Measurements from ENCODE around the gene FHIT.
"Not testable (repeated sequence)": the region's sequence is repeated elsewhere in the genome, so short reads cannot be mapped to it uniquely, and the experiment has no call there.

The FHIT gene

DNA sequence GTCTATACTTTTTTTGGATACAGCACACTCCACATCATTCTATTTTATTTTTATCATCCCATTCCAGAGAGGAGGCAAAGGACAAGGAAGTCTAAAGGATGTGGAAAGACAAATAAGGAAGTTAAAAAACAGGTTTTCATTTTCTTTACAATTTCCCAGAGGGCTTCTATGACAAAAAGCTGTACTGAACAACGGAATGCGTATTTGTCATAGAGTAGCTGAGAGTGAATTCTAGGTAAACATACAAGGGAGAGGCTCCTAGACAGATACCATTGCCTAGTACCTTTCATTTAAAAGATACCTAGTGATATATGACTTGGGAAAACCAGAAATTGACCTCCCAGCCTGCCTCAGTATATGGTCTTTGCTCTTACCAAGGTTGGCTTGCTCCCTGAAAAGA, 341.7 kb downstream of the FHIT start:
- no peak for DNase-seq

DNA sequence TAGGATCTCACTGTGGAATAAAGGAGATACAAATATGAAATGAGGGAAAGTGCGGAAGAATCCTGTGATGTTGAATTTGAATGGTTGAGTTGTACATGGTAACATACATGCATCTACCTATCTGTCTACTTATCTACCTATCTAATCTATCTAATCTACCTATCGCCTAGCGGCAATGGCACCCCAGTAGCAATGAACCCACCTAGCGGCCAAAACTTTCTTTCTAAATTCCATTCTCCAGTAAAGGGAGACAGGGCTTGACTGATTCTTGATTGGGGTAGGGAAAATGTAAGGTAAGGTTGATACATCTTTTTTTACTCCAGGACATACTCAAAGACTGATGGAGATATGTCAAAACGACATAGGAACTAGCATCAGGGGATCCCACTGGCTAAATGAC, 345.0 kb downstream of the FHIT start:
- DNase-seq = no peak

DNA sequence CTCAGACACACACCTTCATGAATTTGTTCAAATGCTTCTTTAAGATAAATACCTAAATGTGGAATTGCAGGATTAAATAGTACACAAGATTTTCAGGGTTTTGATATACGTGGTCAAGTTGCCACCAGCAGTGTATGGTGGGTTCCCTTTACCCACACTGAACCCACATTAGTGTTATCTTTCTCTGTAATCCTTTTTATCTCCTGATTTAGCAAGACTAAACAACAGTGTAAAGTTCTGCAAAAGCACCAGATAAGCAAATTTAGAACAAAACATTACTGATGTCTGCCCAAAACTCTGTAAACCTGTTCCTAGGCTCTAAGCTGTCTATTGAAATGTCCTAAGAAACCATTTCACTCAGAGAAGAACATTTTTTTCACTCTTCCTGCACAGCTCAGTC, 352.9 kb downstream of the FHIT start:
- DNase-seq = no peak

DNA sequence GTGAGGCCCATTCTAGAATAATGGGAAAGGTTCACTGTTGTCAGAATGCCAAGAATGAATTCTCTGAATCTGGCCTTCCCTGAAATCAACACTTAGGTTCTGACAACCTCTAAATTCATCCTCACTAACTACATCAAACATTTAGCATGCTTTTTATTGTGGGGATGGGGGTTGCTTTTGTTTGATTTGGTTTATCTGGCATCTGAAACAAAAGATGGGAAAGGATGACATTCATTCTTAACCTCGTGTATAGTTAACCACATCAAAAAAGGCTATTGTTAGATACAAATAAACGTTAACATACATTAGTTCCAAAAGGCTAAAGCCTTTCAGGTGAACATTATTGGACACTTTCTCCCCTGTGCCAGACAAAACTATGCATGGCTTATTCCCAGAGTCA, 357.3 kb downstream of the FHIT start:
- DNase-seq = no peak

DNA sequence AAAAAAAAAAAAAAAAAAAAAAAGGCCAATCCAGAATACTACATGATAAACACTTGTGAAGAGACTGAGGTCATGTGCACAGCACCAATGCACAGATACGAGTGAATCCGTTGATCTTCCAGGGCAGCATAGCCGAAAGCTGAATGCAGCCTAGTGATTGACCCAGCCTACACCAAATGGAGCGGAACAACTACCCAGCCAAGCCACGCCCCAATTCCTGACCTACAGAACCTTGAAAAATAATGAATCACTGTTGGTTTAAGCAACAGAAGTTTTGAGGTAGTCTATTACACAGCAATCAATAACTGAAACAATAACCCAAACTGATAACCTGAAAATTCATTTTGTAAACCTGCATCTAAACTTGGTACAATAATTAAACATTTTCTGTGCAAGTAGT, 361.0 kb downstream of the FHIT start:
- DNase-seq = no peak

DNA sequence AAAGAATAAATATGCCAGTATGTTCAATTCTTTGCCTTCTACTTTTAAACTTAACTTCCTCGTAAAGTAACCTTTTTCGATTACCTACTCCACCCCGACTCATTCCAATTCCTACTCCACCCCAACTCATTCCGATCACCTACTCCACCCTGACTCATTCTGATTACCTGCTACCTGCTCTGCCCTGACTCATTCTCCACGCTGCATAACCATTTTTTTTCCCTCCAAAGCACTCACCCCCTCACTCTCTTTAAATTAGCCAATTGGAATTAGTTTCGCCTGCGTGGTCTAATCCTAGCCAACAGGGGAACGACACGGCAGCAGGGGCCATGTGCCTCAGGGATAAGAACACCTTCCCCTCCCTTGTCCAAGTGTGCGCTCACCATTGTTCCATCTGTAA, 362.3 kb downstream of the FHIT start:
- not testable (repeated sequence) for DNase-seq

DNA sequence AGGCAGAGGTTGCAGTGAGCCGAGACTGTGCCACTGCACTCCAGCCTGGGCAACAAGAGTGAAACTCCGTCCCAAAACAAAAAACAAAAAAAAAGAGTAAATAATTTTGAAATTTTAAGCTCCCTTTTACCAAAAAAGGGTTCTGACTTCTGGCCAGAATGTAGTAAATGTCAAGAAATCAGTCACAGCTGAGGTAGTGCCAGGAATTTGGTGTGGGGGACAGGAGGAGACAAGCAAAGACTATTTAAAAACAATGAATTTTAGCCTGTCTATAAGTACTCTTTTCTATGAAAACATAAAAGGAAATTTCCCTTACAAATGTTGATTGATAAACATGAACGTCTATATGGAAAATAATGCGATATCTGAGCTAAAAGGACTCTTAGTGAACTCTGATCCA, 363.7 kb downstream of the FHIT start:
- no peak for DNase-seq

DNA sequence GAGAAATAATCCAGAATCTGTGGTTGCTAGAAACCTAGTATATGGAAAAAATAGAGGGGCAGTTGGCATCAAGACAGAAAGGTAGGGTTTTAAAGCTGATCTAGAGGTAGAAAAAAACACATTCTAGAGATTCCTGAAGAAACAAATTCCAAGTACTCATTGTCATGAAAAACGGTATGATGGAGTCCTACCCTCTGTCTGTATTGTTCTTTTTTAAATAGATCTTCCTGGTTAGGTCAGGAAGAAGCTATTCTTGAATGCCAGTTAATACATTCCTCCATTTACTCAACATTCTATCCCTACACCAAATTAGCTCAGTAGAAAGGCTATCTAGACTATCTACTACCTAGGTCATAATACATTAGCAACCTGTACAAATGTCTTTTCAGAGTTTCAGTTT, 364.7 kb downstream of the FHIT start:
- DNase-seq = no peak

DNA sequence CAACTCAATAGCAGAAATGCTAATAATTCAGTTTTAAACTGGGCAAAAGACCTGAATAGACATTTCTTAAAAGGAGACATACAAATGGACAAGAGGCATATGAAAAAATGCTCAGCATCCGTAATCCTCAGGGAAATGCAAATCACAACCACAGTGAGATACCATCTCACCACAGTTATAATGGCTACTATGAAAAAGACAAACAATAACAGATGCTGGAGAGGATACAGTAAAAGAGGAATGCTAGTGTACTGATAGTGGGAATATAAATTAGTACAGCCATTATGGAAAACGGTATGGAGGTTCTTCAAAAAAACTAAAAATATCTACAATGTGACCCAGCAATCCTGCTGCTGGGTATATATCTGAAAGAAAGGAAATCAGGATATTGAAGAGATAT, 367.2 kb downstream of the FHIT start:
- DNase-seq = no peak

DNA sequence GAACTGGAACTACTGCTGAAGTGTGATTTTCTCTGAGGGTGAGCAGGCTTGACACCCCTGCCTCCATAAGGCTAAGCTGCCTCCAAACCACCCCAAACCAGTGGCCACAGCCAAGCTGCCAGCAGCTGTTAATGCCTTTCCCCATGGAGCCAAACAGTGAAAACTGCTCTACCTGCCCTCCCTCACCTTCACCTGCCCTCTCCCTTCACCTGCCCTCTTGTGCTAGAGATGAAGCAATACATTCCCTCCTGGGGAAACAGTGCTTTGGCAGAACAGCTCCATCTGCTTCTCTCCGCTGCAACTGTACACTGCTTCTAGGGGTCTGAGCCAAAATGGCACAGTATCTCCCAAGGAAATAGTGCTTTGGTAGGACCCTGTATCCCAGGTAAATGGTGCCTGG, 374.1 kb downstream of the FHIT start:
- no peak for DNase-seq

DNA sequence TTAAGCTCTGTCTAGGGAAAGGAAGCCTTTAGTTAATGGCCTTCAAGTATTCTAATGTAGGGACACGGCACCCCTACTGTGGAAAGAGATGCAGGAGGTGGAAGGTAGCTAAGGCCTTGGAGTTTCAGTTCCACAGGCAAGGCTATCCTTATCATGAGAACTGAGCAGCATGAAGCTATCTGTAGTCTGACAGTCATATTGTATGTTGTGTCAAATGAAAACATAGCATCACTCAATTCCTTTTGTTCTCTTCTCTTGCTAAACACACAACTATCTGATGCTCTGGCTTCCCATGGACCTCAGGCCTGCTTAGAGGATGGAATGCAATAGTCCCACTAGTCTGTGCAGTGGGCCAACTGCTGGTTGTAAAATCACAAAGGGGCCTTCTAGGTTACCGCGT, 380.9 kb downstream of the FHIT start:
- no peak for DNase-seq

DNA sequence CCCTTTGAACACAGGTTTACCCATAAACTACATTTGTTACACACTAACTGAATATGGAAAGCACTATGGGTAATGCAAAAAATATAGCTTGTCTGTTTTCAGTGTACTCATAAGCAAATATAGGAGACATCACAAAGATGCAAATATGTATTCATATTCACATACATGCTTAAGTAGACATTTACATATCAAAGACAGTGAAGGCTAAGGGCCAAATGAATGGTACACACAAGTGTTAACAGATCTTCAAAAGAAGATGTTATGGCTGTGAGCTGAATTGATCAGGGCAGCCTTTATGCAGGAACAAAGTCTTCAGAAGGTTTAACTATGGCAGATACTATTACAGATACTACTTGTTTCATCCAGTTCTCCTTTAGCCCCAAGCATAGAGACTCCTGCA, 384.1 kb downstream of the FHIT start:
- DNase-seq = no peak

DNA sequence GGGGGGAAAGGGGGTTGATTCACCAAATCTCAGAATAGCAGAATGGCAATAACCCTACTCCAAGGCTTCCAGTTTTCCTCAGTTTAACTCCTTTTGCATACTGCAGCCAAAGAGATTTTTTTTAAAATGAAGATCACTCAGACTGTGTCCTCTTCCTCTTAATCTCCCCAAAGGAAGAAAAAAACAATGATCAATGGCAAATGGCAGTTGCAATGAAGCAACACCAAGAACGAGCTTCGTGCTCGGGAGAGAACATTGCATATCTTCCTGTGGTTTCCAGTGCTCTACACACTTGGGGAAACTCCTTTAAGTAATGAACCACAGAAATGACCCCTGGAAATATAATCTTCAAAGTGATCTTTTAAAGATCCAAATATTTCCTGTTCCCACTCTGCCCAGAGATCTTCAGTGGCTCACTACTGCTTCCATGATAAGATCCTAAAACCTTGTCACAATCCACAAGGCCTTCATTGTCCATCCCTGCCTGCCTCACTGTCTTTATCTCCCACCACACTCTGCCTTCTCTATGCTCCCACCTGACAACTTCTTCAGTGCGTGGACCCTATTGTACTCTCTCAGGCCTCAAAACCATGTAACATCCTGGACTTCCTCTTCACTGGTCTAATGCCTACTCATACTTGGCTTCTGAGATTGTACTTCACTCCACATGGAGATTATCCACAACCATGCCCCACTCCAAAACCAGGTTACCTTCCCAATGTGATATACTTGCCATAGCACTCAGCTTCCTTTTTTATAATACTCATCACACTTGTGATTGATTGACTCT, 394.8 kb downstream of the FHIT start:
- peak; percentile 5 for DNase-seq

DNA sequence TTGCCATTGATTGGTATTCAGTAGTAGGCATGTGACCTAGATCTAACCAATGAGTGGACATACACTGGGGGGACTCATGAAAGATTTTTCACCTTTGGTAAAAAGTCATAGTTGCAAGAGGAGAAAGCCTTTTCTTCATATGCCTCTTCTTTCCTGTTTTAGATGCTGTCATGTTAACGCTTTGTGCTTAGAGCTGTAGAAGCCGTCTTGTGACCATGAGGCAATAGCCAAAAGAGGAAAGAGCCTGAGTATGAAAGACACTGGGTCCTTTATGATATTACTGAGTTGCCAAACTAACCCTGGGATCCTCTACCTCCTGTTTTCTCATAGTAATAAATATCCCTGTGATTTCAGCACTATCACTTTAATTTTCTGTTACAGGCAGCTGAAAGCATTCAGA, 396.0 kb downstream of the FHIT start:
- DNase-seq = peak; percentile 12

DNA sequence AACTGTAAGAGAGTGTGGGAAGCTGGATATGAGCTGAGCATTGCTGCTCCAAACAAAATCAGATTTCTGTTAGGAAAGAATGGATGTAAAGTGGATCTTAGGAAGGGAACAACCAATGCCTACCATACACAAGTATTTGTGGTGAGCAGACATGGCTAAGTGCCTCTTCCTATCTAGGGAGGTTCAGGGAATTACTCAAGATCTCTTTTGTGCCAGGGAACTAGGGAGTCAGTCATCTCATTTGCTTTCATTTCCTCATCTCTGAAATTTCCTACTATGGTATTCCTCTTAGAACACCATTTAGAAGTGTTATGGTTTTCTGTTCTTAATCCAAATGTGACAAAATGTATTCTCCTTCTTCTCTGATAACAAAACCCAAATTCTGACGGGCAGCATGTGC, 396.5 kb downstream of the FHIT start:
- DNase-seq = no peak

DNA sequence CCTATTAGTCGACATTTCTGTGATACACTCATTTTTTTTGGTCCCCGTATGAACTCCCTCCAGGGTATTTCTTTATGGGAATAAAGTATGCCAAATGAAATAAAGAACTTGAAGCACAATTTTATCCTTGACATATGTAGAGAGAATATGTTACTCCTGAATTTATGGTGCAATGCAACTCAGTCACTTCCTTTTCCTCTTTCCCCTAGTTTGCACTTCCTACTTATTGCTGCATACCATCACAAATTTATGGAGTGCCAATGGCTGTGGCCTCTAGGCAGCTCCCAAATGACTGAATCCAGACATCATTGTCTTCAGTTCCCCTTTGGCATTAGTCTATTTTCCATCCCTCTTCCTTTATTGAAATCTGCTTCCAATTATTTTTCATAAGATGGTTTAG, 403.5 kb downstream of the FHIT start:
- no peak for DNase-seq

DNA sequence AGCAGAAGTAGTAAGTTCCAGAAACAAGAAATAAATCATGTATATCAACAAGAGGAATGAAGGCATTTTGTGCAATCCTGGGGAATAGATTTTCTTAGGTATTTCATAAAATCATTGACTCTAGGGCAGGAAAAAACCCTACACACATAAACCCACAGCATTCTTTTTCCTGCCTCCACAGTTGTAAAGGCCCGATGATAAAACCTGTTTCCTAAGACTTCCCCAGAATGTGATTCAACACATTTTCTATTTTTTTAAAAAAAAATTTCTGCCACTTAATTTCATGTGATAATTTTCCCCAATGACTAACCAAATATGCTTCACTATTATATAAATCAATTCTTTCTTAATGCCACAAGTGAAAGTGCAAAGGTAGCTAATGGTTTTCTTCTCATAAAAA, 407.0 kb downstream of the FHIT start:
- DNase-seq = no peak

DNA sequence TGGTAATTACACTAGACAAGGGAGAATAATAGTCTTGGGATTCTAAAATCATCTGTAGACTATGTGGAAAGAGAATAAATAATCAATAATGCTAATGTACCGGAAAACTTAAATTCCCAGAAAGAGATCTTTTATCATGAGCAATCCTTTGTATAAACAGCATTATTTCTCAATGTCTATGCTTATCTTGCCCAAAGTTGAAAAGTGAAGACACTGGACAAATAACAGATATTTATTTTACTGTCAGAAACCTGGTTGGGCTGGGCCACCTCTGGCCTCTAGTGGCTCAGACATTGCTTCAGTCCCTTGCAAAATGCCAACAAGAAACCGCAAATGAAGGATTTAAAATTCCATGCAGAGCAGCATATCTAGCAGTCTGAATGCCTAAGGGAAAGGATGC, 409.9 kb downstream of the FHIT start:
- DNase-seq = no peak

DNA sequence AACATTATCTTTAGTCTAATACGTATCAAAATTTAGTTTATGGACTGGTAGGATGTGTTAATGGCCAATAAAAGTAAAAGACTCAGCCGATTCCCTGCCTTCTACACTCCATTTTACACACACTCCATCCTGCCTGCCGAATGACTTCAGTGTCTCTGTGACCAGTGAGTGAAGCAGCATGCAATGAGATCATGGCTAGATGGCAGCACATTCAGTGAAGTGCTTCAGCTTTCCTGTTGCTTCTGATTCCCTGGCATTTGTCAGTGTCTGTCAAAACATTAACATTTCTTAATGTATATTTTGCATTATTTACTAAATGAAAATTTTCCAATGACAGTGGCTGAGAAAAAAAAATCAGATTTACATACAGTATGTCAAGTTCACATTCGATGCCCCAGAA, 412.0 kb downstream of the FHIT start:
- no peak for DNase-seq

DNA sequence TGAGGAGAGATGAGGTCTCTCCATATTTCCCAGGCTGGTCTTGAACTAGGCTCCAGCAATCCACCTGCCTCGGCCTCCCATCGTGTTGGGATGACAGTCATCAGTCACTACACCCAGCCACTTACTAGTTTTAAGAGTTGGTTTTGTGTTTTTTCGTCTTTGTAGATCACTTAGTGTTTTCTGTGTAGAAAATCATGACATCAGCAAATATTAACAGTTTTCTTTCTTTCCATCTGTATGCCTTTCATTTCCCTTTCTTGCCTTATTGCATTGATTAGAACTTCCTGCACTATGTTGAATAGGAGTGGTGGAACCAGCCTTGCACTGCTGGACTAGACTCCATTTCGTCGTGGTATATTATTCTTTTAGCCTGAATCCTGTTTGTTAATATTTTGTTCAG, 415.5 kb downstream of the FHIT start:
- no peak for DNase-seq

DNA sequence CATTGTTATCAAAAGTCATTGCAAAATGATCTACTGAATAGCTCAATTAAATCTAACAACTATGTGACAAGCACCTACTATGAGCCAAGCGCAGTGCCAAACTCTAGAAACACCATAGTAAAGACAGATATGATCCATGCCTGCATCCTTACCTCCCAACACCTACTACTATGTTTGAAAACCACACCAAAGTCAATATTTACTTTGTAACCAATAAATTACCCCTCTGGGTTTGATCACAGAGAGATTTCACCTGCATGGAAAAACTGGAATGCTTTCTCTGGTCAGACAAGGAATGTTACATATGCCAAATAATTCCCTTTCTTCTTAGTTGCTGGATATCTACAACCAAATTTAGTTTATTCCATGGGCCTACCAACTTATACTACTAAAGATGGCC, 422.2 kb downstream of the FHIT start:
- no peak for DNase-seq

DNA sequence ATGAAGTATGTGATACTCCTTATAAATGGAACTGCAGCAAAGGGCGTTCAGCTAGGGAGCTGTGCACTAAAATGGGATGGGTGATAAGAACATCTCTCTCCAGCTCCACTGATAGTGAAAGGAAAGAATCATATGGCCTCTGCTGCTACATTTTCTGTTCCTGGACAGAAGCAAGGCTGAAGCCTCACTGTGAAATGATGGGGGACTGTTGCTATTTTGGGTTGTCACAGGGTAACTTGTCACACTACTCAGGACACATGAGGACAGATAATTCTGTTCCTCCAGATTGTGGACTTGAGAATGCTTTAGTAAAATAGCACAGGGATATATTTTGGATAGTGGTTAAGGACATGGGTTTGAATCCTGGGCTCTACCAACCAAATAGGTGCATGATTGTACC, 423.6 kb downstream of the FHIT start:
- no peak for DNase-seq

DNA sequence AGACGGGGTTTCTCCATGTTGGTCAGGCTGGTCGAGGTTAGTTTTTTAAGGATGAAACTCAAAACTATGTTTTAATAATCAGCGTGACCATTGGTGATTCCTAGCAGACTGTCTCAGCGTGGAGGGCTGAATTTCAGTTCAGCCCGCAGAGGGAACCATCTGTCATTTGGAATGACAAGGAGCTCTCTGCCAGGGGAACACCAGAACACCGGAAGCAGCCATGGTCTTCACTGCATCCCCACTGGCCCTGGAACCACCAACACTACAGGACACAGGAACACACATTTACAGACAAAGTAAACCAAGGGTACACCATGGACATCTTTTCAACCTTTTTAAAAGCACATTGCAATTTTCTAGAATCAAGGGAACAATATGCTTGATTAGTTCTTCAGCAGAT, 424.7 kb downstream of the FHIT start:
- DNase-seq = no peak

DNA sequence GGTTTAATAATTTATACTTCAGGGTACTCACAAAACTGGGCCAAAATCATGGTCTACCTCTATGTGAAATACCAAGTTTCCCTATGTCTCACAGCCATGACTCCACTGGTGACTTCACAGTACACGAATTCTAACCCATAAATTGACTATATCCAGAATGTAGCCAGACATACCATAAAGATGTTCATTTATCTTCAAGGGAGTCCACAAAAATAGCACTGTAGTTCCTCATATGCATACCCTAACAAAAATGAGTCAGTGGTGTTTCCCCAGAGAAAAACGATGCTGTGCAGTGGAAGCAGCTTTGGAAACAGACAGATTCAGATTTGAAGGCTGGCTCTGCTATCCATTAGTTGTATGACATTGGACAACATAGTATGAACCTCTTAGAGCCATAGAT, 438.8 kb downstream of the FHIT start:
- DNase-seq = no peak

DNA sequence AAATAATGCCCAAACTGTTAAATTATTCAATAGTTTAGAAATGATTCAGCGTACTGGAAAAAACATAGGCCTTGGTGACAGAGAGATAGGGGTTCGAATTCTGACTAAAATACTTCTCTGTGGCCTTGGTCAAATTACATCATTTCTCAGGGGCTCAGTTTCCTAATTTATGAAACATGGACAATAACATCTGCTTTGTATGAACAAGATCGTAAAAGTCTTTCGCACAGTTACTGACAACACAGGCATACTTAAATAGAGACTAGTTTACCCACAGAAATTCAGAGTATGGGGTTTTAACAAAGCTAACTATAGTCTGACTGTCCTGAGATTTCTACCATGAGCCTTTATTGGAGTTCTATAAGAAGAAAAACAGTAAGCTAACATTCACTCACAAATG, 440.4 kb downstream of the FHIT start:
- no peak for DNase-seq

Measured in SIG-M5 (cell line).